Lower leg skin (tissue), 4 donors: ENCODE measurements around the gene CERS5. TPM values are rescaled to one million over a fixed set of nuclear protein-coding genes. Genes with fewer than 3 reads are reported as not detected.

ENCODE experiments used
- DNase-seq, 2 donors: peaks; one replicate each; pipeline ENCODE4 v3.0.0-alpha.2; 2019; ENCODE audit warnings: low spot score in 2 of 2
- H3K4me3 ChIP-seq: fragments of 200-600 bp; sonication (generic); 2 replicates; pipeline ENCODE4 v1.5.1; 2017; ENCODE audit warnings: mild to moderate bottlenecking, low read depth; ENCODE audit not compliant: poor library complexity, severe bottlenecking
- POLR2A ChIP-seq, 2 donors: fragments of 450-650 bp; IDR thresholded peaks; one replicate each; pipeline ENCODE4 v1.6.1; 2016 to 2017; ENCODE audit warnings: antibody characterized with exemption in 2 of 2, mild to moderate bottlenecking in 1 of 2, moderate library complexity in 1 of 2
- WGBS, 2 donors: methylation state at CpG; one replicate each; pipeline ENCODE4 v1.1.5; 2018; 5-methylcytosine and 5-hydroxymethylcytosine counted together
- intact Hi-C: fragments of 100-400 bp; cut with DNase I; formaldehyde crosslinking; loops from one replicate; pipeline ENCODE4 v1.15.0; 2023; ENCODE audit warnings: low total_unique reads
- total RNA-seq, 4 donors: library from RNA; depleted of rRNA; stranded (reverse); fragments of >200 nt; gene quantifications; one replicate each; pipeline ENCODE4 v1.1.0, GENCODE V29; 2016
- TF ChIP-seq, protein P1 (sequence below), 3 donors: fragments of 450-650 bp; IDR thresholded peaks; one replicate each; pipeline ENCODE4 v1.5.1; 2016; ENCODE audit warnings: antibody characterized with exemption in 3 of 3, mild to moderate bottlenecking in 3 of 3, moderate library complexity in 2 of 3

The CERS5 gene
- total RNA-seq, 4 donors from 2014 or later: 31.8 to 34.5 (median 32.5) TPM

DNA sequence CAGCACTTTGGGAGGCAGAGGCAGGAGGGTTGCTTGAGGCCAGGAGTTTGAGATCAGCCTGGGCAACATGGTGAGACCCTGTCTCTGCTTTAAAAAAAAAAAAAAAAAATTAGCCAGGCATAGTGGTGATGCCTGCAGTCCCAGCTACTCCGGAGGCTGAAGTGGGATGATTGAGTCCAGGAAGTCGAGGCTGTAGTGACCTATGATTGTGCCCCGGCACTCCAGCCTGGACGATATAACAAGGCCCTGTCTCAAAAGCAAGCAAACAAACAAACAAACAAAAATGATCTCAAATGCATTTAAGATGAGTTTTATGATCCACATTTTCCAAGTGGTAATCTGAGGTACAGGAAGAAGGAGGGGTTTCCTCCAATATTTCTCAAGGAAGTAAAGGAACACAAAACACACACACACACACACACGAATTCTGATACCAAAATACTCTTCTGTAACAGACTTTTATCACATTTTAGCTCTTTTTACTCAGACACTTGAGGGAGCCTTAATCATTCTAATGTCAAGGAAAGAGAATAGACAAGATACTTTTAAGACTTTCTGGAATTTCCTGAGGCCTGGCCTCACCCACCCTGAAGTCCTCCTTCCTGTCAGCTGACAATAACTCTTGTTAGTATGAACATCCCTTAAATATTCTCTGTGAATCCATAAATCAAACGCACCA lies 44.4 kb upstream of the CERS5 start:
- intact Hi-C loops: no loop called here
- WGBS, 2 donors: 47 to 56% methylated on average over 6 of the region's 6 CpGs
- no peak for TF ChIP-seq POLR2A (IDR thresholded peaks at IDR 0.05)
- TF ChIP-seq, protein P1, sequence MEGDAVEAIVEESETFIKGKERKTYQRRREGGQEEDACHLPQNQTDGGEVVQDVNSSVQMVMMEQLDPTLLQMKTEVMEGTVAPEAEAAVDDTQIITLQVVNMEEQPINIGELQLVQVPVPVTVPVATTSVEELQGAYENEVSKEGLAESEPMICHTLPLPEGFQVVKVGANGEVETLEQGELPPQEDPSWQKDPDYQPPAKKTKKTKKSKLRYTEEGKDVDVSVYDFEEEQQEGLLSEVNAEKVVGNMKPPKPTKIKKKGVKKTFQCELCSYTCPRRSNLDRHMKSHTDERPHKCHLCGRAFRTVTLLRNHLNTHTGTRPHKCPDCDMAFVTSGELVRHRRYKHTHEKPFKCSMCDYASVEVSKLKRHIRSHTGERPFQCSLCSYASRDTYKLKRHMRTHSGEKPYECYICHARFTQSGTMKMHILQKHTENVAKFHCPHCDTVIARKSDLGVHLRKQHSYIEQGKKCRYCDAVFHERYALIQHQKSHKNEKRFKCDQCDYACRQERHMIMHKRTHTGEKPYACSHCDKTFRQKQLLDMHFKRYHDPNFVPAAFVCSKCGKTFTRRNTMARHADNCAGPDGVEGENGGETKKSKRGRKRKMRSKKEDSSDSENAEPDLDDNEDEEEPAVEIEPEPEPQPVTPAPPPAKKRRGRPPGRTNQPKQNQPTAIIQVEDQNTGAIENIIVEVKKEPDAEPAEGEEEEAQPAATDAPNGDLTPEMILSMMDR (IDR thresholded peaks at IDR 0.05): no peak
- H3K4me3 ChIP-seq: no peak overlapping the region
- no peak for DNase-seq

DNA sequence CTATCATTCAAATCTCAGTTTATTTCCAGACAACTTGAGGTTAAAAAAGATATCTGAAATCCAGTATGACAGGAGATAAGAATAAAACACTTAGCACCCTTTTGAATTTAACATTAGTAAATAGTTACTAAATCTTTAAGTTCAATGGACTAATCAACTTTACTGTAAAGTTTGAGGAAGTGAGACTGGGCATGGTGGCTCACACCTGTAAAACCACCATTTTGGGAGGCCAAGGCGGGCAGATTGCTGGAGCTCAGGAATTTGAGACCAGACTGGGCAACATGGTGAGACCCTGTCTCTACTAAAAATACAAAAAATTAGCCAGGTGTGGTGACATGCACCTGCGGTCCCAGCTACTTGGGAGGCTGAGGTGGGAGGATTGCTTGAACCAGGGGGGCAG lies 40.3 kb upstream of the CERS5 start:
- TF ChIP-seq, protein P1 (IDR thresholded peaks at IDR 0.05): no peak
- no peak for TF ChIP-seq POLR2A (IDR thresholded peaks at IDR 0.05)

DNA sequence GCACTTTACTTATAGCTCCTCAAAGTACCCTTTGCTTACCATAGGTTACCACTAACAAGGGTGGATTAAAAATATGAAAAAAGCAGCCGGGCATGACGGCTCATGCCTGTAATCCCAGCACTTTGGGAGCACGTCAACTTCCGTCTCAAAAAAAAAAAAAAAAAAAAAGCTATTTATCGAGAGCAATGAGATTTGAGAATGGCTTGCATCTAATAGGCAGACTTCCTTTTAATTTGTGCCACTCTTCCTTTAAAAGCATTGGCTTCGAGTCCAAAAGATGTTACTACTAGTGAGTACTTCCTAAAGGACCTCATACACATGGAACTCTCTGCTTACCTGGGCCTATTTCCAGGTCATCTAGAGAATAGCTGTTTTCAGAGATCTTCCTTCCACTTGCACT lies 38.5 kb upstream of the CERS5 start:
- WGBS, 2 donors: 50 to 66% methylated on average over 6 of the region's 6 CpGs
- TF ChIP-seq, protein P1 (IDR thresholded peaks at IDR 0.05): no peak
- no peak for TF ChIP-seq POLR2A (IDR thresholded peaks at IDR 0.05)
- no peak for DNase-seq
- no peak overlapping the region for H3K4me3 ChIP-seq
- intact Hi-C loops: no loop called here

More for the DNA sequence above, 40.3 kb upstream of the CERS5 start:
- intact Hi-C loops: no loop called here
- no peak for DNase-seq
- 96 to 100% methylated on average over 2 of the region's 2 CpGs for WGBS, 2 donors
- no peak overlapping the region for H3K4me3 ChIP-seq

DNA sequence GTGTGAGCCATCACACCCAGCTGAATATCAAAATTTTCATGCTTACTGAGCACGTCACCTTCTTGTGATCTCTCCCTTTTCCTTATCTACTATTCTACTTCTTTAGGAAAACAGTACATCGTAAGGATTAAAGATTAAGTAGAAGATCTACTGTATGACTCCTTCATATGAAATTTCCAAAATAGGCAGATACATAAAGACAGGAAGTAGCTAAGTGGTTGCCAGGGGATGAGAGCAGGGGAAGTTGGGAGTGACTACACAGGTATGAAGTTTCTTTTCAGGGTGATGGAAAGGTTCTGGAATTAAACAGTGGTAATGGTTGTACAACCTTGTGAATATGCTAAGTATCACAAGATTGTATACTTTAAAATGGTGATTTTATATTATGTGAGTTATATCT lies 36.5 kb upstream of the CERS5 start:
- H3K4me3 ChIP-seq: no peak overlapping the region
- no peak for TF ChIP-seq POLR2A (IDR thresholded peaks at IDR 0.05)
- TF ChIP-seq, protein P1 (IDR thresholded peaks at IDR 0.05): no peak
- intact Hi-C loops: no loop called here
- WGBS, 2 donors: 86 to 87% methylated on average over 2 of the region's 2 CpGs
- DNase-seq: no peak

DNA sequence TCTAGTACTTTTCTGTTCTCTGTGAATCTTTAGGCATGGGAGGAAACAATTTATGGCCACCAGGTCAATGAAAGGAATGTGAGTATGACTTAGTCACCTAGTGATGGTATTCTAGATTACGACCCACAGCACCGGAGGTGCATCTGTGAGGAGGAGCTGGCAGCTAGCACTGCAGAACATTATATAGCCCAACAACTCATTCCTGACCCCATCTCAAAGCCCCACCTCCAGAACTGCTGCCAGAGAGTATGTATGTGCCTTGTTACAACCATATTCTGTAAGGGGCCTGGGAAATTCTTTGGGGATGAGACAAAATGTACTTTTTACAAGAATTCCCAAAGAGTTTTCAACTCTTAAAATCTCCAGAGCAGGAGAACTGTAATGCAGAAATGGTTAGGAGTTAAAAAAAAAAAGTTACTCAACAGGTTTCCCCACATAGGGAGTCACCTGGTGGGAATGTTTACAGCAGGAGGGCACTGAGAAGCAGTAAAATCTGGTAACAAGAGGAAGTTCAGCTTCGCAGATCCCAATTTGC lies 34.9 kb upstream of the CERS5 start:
- intact Hi-C loops: no loop called here
- DNase-seq: no peak
- no peak overlapping the region for H3K4me3 ChIP-seq
- TF ChIP-seq, protein P1 (IDR thresholded peaks at IDR 0.05): no peak
- no peak for TF ChIP-seq POLR2A (IDR thresholded peaks at IDR 0.05)
- 53 to 55% methylated on average over 3 of the region's 3 CpGs for WGBS, 2 donors
